Astrocyte of the spinal cord (primary cell): ENCODE results near the gene CTU2.

ENCODE experiments used
- DNase-seq: peaks from one replicate; pipeline ENCODE4 v3.0.0; 2011; ENCODE audit warnings: low read depth, low spot score
- H3K4me3 ChIP-seq: 2 replicates; pipeline ENCODE4 v1.5.1; 2011; ENCODE audit warnings: low read depth, mild to moderate bottlenecking, low read length, moderate library complexity
- in situ Hi-C: cut with HindIII; loops from 2 replicates; pipeline ENCODE4 v1.10.0; 2017; ENCODE audit warnings: low sequenced_read_pairs
- TF ChIP-seq, protein P1 (sequence below): IDR thresholded peaks from 2 replicates; pipeline ENCODE4 v1.5.1; 2012; ENCODE audit warnings: low read depth, mild to moderate bottlenecking, low read length, inconsistent platforms

Gene CTU2

DNA sequence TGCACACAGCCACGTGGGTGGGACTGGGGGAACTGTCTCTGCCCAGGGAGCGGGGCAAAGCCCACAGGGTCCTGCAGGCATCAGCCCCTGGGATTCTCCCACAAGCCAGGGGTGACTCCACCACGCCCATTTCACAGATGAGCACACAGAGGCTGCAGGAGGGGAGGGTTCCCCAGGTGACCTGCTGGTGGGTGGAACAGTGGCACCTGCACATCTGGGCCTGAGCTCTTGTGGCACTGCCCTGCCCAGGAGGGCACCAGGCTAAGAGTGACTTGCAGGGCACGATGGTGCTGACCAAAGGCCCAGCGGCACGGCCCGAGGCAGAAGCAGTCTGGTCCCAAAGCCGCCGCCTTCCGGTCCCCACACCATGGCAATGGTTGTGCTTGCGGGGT is 54.8 kb downstream of the CTU2 start:
- no peak overlapping the region for H3K4me3 ChIP-seq
- in situ Hi-C loops = no loop called here
- DNase-seq = no peak
- TF ChIP-seq, protein P1, sequence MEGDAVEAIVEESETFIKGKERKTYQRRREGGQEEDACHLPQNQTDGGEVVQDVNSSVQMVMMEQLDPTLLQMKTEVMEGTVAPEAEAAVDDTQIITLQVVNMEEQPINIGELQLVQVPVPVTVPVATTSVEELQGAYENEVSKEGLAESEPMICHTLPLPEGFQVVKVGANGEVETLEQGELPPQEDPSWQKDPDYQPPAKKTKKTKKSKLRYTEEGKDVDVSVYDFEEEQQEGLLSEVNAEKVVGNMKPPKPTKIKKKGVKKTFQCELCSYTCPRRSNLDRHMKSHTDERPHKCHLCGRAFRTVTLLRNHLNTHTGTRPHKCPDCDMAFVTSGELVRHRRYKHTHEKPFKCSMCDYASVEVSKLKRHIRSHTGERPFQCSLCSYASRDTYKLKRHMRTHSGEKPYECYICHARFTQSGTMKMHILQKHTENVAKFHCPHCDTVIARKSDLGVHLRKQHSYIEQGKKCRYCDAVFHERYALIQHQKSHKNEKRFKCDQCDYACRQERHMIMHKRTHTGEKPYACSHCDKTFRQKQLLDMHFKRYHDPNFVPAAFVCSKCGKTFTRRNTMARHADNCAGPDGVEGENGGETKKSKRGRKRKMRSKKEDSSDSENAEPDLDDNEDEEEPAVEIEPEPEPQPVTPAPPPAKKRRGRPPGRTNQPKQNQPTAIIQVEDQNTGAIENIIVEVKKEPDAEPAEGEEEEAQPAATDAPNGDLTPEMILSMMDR = no peak

DNA sequence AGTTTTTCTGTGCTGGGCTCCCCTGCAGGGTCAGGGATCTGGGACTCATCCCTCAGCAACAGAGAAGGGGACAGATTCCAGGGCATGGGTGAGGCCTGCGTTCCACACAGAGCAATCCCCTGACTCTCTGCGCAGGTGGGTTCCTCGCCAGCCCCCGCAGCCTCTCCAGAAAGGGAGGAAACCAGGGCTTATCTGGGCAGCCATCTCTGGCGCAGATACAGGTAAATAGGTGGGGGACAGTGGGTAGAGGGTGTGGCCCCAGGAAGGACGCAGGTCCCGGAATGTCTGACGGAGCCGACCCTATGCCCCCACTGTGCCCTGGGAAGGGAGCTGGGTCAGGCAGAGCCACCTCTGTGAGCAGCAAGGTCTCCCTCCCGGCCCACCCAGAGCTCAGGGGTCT is 55.5 kb downstream of the CTU2 start:
- in situ Hi-C loops = no loop called here

DNA sequence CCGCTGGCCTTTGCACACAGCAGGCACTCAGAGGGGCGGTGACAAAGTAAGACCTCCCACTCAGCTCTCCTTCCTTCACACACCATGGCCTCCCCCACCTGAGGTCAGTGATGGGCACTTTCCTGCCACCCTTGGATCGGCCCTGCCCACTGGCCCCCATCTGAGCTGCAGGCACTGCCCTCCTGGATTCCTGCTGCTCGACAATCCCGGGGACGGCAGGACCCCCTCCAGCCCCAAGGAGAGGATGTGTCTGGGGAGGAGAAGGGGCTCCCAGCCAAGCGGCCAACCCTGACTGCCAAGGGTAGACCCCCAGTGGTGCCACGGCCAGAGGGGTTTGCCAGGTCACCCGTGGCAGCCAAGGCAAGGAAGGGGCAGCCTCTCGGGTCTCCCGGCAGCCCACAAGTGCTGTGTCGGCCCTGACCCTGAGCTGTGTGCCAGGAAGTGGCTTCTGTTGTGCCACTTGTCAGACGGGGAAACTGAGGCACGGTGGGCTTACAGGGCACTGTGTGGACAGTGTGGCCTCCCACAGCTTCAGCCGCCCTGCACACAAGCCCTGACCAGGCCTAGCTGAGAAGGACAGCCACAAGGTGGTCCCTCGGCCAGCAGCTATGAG is 56.1 kb downstream of the CTU2 start:
- in situ Hi-C loops = no loop called here
- H3K4me3 ChIP-seq = no peak overlapping the region
- no peak for DNase-seq
- TF ChIP-seq, protein P1 = no peak

More for the DNA sequence above, 55.5 kb downstream of the CTU2 start:
- no peak overlapping the region for H3K4me3 ChIP-seq
- no peak for DNase-seq
- TF ChIP-seq, protein P1 = no peak

DNA sequence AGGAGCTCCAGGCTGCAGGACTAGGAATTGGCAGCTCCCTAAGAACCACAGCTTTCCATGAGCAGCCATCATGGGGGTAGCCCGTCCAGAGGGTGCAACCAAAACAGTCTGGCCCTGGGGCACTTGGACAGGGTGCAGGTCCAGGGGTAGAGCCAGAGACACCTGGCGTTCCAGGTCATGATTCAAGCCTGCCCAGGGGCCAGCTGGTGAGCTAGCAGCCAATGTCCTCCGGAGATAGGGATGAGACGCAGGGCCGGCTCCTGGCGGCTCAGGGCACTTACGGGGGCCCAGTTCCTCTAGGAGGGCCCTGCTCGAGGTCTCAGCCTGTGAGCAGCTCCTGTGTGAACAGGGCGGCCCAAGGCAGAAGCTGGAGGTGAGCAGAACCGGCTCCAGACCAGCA is 56.6 kb downstream of the CTU2 start:
- H3K4me3 ChIP-seq = no peak overlapping the region
- DNase-seq = no peak
- in situ Hi-C loops = no loop called here
- TF ChIP-seq, protein P1 = no peak

DNA sequence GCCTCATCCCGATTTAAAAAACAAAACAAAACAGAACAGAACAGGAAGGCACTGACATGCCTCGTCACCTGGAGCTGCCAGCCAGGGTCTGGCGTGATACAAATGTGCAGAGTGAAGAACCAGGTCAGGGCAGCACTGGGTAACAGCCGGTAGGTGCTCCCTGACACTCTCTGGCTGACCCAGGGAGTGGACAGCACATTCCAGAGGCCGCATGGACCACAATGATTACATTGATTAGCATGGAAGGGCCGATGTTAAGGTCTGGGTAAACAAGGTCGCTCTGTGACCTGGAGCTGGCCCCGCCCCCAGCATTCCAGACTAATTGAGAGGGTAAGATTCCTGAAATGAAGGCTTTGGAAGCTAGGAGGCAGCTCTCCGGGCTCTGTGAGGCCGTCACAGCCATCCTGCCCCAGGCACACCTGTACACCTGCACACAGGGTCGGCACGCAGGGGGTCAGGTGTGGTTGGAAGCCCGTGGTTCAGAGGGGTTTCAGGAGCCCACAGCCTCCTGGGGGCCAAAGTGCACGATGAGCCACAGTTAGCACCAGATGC is 57.3 kb downstream of the CTU2 start:
- no peak for DNase-seq
- no peak overlapping the region for H3K4me3 ChIP-seq
- in situ Hi-C loops = no loop called here
- TF ChIP-seq, protein P1 = no peak

DNA sequence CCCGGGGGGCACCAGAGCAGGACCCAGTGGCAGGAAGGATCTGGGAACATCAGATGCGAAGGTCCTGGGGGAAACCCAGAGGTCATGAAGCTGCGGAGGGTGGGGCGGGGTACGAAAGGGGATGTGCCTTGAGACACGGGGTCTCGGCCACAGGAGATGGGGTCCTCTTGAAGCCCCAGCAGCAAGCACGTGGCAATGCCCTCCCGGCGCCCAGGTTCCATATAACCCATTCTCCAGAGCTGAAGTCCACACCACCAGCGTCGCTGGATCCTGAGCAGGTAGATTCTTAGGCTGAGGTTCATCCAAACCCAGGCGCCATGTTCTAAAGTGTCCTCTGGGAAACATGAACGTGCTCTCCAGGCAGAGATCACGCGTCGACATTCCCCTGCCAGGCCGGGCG is 57.8 kb downstream of the CTU2 start:
- no peak overlapping the region for H3K4me3 ChIP-seq
- DNase-seq = no peak
- in situ Hi-C loops = no loop called here
- TF ChIP-seq, protein P1 = no peak
